Stimulated activated CD8-positive, alpha-beta memory T cell treated with anti-CD3 and anti-CD28 coated beads, Interleukin-4, amount 100 ng/mL, for 24 hours (primary cell): ENCODE results near the gene INHA.

Experiments used
- DNase-seq: peaks from one replicate; pipeline ENCODE4 v3.0.0-alpha.2; 2020; ENCODE audit warnings: low read depth

Gene INHA, protein sequence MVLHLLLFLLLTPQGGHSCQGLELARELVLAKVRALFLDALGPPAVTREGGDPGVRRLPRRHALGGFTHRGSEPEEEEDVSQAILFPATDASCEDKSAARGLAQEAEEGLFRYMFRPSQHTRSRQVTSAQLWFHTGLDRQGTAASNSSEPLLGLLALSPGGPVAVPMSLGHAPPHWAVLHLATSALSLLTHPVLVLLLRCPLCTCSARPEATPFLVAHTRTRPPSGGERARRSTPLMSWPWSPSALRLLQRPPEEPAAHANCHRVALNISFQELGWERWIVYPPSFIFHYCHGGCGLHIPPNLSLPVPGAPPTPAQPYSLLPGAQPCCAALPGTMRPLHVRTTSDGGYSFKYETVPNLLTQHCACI

GRCh38 chr2:219572237-219573001, at the start of gene INHA:
Gene INHA (plus strand): TSS chr2:219572310. CDS start chr2:219572375, 65 bp downstream.
- no peak for DNase-seq

GRCh38 chr2:219523031-219523671, 49.0 kb upstream of the INHA start:
- no peak for DNase-seq

DNA sequence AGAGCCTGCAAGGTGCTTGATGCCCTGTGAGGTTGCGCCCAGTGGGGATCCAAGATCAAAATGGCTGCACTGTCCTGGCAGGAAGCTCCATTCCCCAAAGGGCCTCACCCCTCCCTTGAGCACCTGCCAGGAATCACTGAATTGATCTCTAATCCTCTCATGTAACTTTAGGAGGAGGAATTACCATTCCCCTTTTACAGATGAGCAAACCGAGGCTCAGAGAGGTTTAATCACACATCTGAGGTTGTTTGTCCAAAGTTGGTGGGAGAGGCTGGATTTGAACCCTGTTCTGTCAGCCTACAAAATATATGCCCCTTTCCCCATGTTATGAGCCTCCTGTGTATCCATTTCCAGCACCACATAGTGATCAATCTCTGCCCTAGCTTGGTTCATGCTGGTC, 47.3 kb upstream of the INHA start:
- DNase-seq = no peak

- DNase-seq = no peak
These were observed 46.4 kb upstream of the INHA start for GRCh38 chr2:219525533-219526232.

GRCh38 chr2:219526320-219527075, 45.6 kb upstream of the INHA start:
- no peak for DNase-seq

GRCh38 chr2:219527076-219527394, 45.1 kb upstream of the INHA start:
- DNase-seq = no peak

DNA sequence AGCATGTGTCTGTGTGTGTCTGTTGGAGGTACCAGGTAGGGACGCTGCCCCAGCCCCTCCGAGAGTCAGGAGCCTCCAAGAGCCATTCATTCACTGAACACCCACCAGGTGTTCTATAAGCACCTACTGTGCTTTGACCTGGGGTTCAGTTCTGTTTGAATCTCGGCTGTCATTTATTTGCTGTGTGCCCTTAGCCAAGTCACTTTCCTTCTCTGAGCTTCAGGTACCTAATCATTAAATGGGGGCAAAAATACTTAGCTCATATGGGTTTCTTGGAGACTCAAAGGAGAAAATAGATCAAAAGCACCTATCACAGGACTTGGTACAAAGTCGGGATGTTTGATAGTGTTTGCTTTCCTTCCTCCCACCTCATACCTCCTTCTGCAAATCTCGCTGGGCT, 44.6 kb upstream of the INHA start:
- no peak for DNase-seq

GRCh38 chr2:219530048-219530963, 41.8 kb upstream of the INHA start:
- peak; percentile 78 for DNase-seq

- DNase-seq = no peak
These were observed 40.3 kb upstream of the INHA start for GRCh38 chr2:219531639-219532377.

DNA sequence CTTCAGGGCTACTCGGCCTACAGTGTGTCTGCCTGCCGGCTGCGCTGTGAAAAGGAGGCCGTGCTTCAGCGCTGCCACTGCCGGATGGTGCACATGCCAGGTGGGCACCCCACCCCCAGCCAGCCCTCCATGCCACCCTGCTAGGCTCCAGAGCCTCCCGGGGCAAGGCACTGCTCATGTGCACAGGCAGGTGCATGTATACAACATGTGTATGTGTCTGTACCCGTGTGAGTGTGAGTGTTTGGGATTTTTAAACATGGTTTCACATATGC, 39.8 kb upstream of the INHA start:
- no peak for DNase-seq

- no peak for DNase-seq
These were observed 38.0 kb upstream of the INHA start for GRCh38 chr2:219533930-219534661.

GRCh38 chr2:219536425-219536824, 35.7 kb upstream of the INHA start:
- DNase-seq = no peak

GRCh38 chr2:219536967-219537366, 35.1 kb upstream of the INHA start:
- DNase-seq = no peak

- no peak for DNase-seq
These were observed 34.2 kb upstream of the INHA start for GRCh38 chr2:219537657-219538488.

GRCh38 chr2:219538504-219538951, 33.6 kb upstream of the INHA start:
- DNase-seq = no peak

- DNase-seq = no peak
These were observed 32.9 kb upstream of the INHA start for GRCh38 chr2:219538956-219539788.

DNA sequence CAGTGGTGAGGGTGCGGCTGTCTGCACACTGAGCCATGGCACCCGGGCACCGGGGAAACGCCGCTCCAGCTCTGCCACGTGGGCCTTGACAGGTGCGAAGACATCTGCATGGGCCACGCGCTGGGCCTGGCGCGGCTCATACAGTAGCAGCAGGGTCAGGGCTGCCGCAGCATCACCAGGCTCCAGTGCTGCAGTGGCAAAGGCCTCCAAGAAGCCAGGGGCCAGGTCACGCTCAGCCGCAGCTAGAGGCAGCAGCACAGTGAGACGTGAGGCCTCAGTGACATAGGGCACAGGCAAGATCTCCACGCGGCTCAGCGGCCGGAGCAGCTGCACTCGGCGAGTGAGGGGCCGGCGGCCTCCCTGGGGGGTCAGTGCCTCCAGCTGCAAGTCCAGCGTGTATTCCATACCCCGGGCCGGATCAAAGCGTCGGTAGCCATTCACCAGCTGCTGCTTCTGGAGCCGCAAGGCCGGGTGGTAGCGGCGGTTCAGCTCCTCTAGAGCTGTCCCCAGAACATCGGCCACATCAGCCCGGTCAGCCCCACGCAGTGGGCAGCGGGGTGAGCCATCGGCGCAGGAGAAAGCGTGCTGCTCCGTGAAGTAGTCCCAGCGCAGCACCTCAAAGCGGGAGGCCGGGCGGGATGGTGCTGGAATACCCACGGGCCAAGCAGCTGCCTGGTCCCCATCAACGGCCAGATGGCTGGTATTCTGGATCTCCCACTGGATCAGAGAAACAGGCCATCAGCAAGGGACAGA, 32.0 kb upstream of the INHA start:
- DNase-seq = no peak
